Measurements from ENCODE around the gene TRPC1. TPM values are rescaled to one million over a fixed set of nuclear protein-coding genes. Genes with fewer than 3 reads are reported as not detected.
A peak's percentile ranks its signal among the peaks of the same experiment; 100 is the strongest.

TRPC1 gene
- total RNA-seq, 4 donors from 2014 or later = 19.5 to 31.1 (median 23.2) TPM

GRCh38 chr3:142850395-142851023, 126.7 kb downstream of the TRPC1 start:
- intact Hi-C loops (cut with DNase I) = no loop called here
- peak in 1 of 2 donors; percentile 11 for TF ChIP-seq POLR2AphosphoS5 (IDR thresholded peaks at IDR 0.05)
- no peak for TF ChIP-seq POLR2A (IDR thresholded peaks at IDR 0.05; ENCODE audit: low read depth)
- TF ChIP-seq EP300 (IDR thresholded peaks at IDR 0.05) = no peak
- Histone ChIP-seq H3K27me3 (no peaks in the 10 kb centered on the region), H3K27ac (replicated peaks in 1 of 4) (no peak overlapping the region), H3K4me1 (peaks cover 10 to 20% (median 13%) of the 10 kb centered on the region in 4 donors), H3K36me3 (peaks cover 0 to 3% (median 0%) of the 10 kb centered on the region in 4 donors), H3K4me3 (no peak overlapping the region), H3K9me3 (no peaks in the 10 kb centered on the region)
- WGBS = 54% methylated on average over 2 of the region's 2 CpGs
- no peak for DNase-seq (ENCODE audit: extremely low spot score)

GRCh38 chr3:142852009-142852408, 128.2 kb downstream of the TRPC1 start:
- WGBS = 86% methylated on average over 4 of the region's 4 CpGs

GRCh38 chr3:142853270-142854168, 129.7 kb downstream of the TRPC1 start:
- intact Hi-C loops (cut with DNase I) = no loop called here
- Histone ChIP-seq H3K27me3 (no peaks in the 10 kb centered on the region), H3K27ac (replicated peaks in 1 of 4) (no peak overlapping the region), H3K4me1 (peaks cover 4 to 15% (median 9%) of the 10 kb centered on the region in 4 donors), H3K36me3 (no peaks in the 10 kb centered on the region), H3K4me3 (no peak overlapping the region), H3K9me3 (no peaks in the 10 kb centered on the region)
- DNase-seq (ENCODE audit: extremely low spot score) = no peak
- TF ChIP-seq EP300 (IDR thresholded peaks at IDR 0.05) (no peak), POLR2AphosphoS5 (IDR thresholded peaks at IDR 0.05) (no peak), POLR2A (IDR thresholded peaks at IDR 0.05; ENCODE audit: low read depth) (no peak)
- TF ChIP-seq, protein P1, sequence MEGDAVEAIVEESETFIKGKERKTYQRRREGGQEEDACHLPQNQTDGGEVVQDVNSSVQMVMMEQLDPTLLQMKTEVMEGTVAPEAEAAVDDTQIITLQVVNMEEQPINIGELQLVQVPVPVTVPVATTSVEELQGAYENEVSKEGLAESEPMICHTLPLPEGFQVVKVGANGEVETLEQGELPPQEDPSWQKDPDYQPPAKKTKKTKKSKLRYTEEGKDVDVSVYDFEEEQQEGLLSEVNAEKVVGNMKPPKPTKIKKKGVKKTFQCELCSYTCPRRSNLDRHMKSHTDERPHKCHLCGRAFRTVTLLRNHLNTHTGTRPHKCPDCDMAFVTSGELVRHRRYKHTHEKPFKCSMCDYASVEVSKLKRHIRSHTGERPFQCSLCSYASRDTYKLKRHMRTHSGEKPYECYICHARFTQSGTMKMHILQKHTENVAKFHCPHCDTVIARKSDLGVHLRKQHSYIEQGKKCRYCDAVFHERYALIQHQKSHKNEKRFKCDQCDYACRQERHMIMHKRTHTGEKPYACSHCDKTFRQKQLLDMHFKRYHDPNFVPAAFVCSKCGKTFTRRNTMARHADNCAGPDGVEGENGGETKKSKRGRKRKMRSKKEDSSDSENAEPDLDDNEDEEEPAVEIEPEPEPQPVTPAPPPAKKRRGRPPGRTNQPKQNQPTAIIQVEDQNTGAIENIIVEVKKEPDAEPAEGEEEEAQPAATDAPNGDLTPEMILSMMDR (IDR thresholded peaks at IDR 0.05) = no peak
- WGBS = 41% methylated on average over 10 of the region's 10 CpGs

More at GRCh38 chr3:142852009-142852408, 128.2 kb downstream of the TRPC1 start:
- Histone ChIP-seq H3K9me3 (no peaks in the 10 kb centered on the region), H3K36me3 (peaks cover 0 to 3% (median 0%) of the 10 kb centered on the region in 4 donors), H3K4me1 (peaks cover 7 to 17% (median 12%) of the 10 kb centered on the region in 4 donors), H3K27ac (replicated peaks in 1 of 4) (no peak overlapping the region), H3K27me3 (no peaks in the 10 kb centered on the region), H3K4me3 (no peak overlapping the region)
- TF ChIP-seq, protein P1 (IDR thresholded peaks at IDR 0.05) = no peak
- TF ChIP-seq POLR2AphosphoS5 (IDR thresholded peaks at IDR 0.05) (no peak), EP300 (IDR thresholded peaks at IDR 0.05) (no peak), POLR2A (IDR thresholded peaks at IDR 0.05; ENCODE audit: low read depth) (no peak)
- no peak for DNase-seq (ENCODE audit: extremely low spot score)
- intact Hi-C loops (cut with DNase I) = no loop called here

DNA sequence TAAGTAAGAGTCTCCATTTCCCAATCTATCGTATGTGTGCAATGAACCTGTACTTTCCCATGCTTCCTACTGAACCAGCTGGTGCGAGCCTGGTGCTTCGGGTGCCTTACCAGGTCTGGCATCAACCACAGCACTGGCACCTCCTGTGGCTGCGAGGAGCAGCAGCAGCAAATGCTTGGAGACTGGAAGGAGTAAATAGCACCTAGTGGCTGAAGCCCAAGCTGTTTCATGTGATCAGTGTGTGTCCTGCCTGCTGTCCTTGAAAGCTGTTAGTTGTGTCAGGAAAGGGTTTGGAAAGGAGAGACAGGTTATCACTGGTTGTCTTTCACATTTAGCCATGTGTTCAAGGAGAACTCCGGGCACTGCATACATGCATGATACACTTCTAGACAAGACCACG, 133.2 kb downstream of the TRPC1 start:
- no peak overlapping the region for H3K27ac ChIP-seq (replicated peaks in 1 of 4)
- H3K36me3 ChIP-seq = no peaks in the 10 kb centered on the region
- no peaks in the 10 kb centered on the region for H3K9me3 ChIP-seq
- no peak for DNase-seq (ENCODE audit: extremely low spot score)
- TF ChIP-seq, protein P1 (IDR thresholded peaks at IDR 0.05) = no peak
- TF ChIP-seq EP300 (IDR thresholded peaks at IDR 0.05) = no peak
- no peak for TF ChIP-seq POLR2A (IDR thresholded peaks at IDR 0.05; ENCODE audit: low read depth)
- no peak for TF ChIP-seq POLR2AphosphoS5 (IDR thresholded peaks at IDR 0.05)
- peaks cover 0 to 4% (median 0%) of the 10 kb centered on the region in 4 donors for H3K27me3 ChIP-seq
- peaks cover 4 to 15% (median 9%) of the 10 kb centered on the region in 4 donors for H3K4me1 ChIP-seq
- 59% methylated on average over 6 of the region's 6 CpGs for WGBS
- no peak overlapping the region for H3K4me3 ChIP-seq
- intact Hi-C loops (cut with DNase I) = no loop called here

Small RNAs within 50 kb of the gene (small RNA-seq; reads per million reads assigned to genes)
- 0 reads per million in 3 donors for gene RNU7-47P

Other genes starting within 250 kb of the TRPC1 start
- 10 to 100 TPM in 3 of 4 donors, 1 to 10 TPM in 1; 9.5 to 16.6 (median 13.3) TPM for gene ATR, start 145.3 kb upstream of the TRPC1 start, total RNA-seq
- gene PLS1, start 127.6 kb upstream of the TRPC1 start, total RNA-seq = 1 to 10 TPM; 1.2 to 2.0 (median 1.5) TPM
- gene PCOLCE2, start 165.0 kb downstream of the TRPC1 start, total RNA-seq = 10 to 100 TPM; 48.2 to 76.0 (median 54.6) TPM
- not detected for gene PAQR9, start 239.6 kb downstream of the TRPC1 start, total RNA-seq